WTC11 (cell line): ENCODE results near the gene GPX2. TPM values are rescaled to one million over a fixed set of nuclear protein-coding genes. Genes with fewer than 3 reads are reported as not detected.

Source experiments
- ATAC-seq: fragments of 200-7000 bp; cut with Tn5 transposase; 2 replicates; pipeline ENCODE4 v1.10.0; 2021; ENCODE audit warnings: mild to moderate bottlenecking, moderate library complexity
- CTCF ChIA-PET: fragments of 300-600 bp; sonication (Branson Sonifier 250); formaldehyde crosslinking; loops from one replicate; lab custom pipeline; 2021; ENCODE audit warnings: antibody characterized with exemption; lab: Charles Lee
- POLR2A ChIA-PET: fragments of 350-600 bp; sonication (Branson Sonifier 250); formaldehyde crosslinking; loops from one replicate; lab custom pipeline; 2021; ENCODE audit warnings: antibody characterized with exemption; lab: Charles Lee
- DNase-seq: peaks from one replicate; pipeline ENCODE4 v3.0.0; 2021; ENCODE audit warnings: low spot score
- H3K27ac Mint-ChIP-seq: 2 replicates; pipeline ENCODE4 v1.8.0; 2021; ENCODE audit warnings: mixed read lengths
- H3K27me3 Mint-ChIP-seq: 2 replicates; pipeline ENCODE4 v1.8.0; 2021; ENCODE audit warnings: low read depth, mild to moderate bottlenecking, moderate library complexity, mixed read lengths
- H3K36me3 Mint-ChIP-seq: 2 replicates; pipeline ENCODE4 v1.8.0; 2021; ENCODE audit warnings: mixed read lengths
- H3K4me1 Mint-ChIP-seq: 2 replicates; pipeline ENCODE4 v1.8.0; 2022; ENCODE audit warnings: mixed read lengths
- H3K4me3 Mint-ChIP-seq: 2 replicates; pipeline ENCODE4 v1.8.0; 2021; ENCODE audit warnings: mild to moderate bottlenecking, moderate library complexity, mixed read lengths
- H3K9me3 Mint-ChIP-seq: 2 replicates; pipeline ENCODE4 v1.8.0; 2021; ENCODE audit warnings: mixed read lengths
- PREB ChIP-seq: sonication (generic); formaldehyde crosslinking; IDR thresholded peaks from 2 replicates; pipeline ENCODE4 v1.8.1; 2022; ENCODE audit warnings: mild to moderate bottlenecking, missing genetic modification reagents, moderate library complexity, borderline replicate concordance
- TCF7 ChIP-seq: sonication (generic); formaldehyde crosslinking; IDR thresholded peaks from 2 replicates; pipeline ENCODE4 v1.8.0; 2022; ENCODE audit warnings: mild to moderate bottlenecking, low read depth, missing genetic modification reagents, moderate library complexity
- ZNF671 ChIP-seq: fragments of 250-450 bp; sonication (Bioruptor Pico); IDR thresholded peaks from 2 replicates; pipeline ENCODE4 v1.8.0; 2021; ENCODE audit warnings: mild to moderate bottlenecking
- total RNA-seq: library from RNA; stranded (reverse); gene quantifications from 3 replicates; pipeline ENCODE4 v1.2.3, GENCODE V29; 2021
- TF ChIP-seq, protein P1 (sequence below): fragments of 200-600 bp; IDR thresholded peaks from 2 replicates; pipeline ENCODE4 v1.8.0; 2022; ENCODE audit warnings: antibody characterized with exemption
- TF ChIP-seq, protein P2 (sequence below): fragments of 250-450 bp; sonication (Bioruptor Pico); conservative IDR thresholded peaks from 2 replicates; pipeline ENCODE4 v1.9.0; 2021; ENCODE audit warnings: mild to moderate bottlenecking
- TF ChIP-seq, protein P3 (sequence below): sonication (generic); formaldehyde crosslinking; IDR thresholded peaks from 2 replicates; pipeline ENCODE4 v1.8.0; 2022; ENCODE audit warnings: mild to moderate bottlenecking, missing genetic modification reagents

Gene GPX2
- total RNA-seq, 1 experiment from 2014 or later, result 1.5 TPM

DNA sequence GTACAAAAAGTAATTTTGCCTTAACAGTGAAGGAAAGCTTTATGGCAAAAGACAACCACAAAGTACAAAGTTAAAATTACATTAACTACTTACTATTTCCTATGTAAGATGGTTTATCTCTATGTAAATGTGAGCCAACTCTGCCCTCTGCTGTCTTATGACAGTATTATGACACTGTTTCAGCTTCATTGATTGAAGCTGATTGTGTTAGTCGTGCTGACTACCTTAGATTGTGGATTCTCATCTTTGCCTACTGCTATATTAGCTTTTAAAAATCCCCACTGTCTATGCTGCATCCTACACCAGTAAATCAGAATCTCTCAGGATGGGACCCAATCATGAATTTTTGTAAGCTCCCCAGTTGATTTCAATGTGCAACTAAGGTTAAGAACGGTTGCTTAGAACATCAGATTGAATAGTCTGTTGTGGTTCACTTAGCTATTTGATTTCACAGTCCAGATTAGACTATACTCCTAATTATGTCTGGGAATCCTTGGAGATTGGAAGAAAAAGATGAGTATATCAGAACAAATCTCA lies 50.6 kb downstream of the GPX2 start:
- ChIA-PET CTCF (interaction anchor here (0.5 to 4.9 kb wide), 32 partner anchors 11 to 273 kb away, joined by 3 to 204 read pairs (median 7); partner anchors contain the start of genes FNTB and SPTB), POLR2A (interaction anchor here (1.0 kb wide), 1 partner anchor 69 kb away, joined by 4 read pairs; no protein-coding TSS in a partner anchor)
- H3K27ac Mint-ChIP-seq, result no peak overlapping the region

GRCh38 chr14:64891173-64891838 lies 51.2 kb downstream of the GPX2 start:
- H3K27me3 Mint-ChIP-seq, result peaks cover under 1% of the 10 kb centered on the region; the same call in 1 of the 2 replicates

More for the DNA sequence above, 50.6 kb downstream of the GPX2 start:
- Mint-ChIP-seq H3K9me3 (peaks cover 3% of the 10 kb centered on the region; the same call in 1 of the 2 replicates), H3K4me1 (no peaks in the 10 kb centered on the region)
- no peak for DNase-seq
- no peak for TF ChIP-seq TCF7 (CRISPR knock-in tag)
- TF ChIP-seq, protein P1, sequence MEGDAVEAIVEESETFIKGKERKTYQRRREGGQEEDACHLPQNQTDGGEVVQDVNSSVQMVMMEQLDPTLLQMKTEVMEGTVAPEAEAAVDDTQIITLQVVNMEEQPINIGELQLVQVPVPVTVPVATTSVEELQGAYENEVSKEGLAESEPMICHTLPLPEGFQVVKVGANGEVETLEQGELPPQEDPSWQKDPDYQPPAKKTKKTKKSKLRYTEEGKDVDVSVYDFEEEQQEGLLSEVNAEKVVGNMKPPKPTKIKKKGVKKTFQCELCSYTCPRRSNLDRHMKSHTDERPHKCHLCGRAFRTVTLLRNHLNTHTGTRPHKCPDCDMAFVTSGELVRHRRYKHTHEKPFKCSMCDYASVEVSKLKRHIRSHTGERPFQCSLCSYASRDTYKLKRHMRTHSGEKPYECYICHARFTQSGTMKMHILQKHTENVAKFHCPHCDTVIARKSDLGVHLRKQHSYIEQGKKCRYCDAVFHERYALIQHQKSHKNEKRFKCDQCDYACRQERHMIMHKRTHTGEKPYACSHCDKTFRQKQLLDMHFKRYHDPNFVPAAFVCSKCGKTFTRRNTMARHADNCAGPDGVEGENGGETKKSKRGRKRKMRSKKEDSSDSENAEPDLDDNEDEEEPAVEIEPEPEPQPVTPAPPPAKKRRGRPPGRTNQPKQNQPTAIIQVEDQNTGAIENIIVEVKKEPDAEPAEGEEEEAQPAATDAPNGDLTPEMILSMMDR, result peak; percentile 29; the same call in 1 of the 2 replicates
- TF ChIP-seq, all 79 proteins: peak for 1
- Mint-ChIP-seq H3K4me3 (no peak overlapping the region), H3K27me3 (peaks cover 3% of the 10 kb centered on the region; the same call in 1 of the 2 replicates), H3K36me3 (peaks cover 2% of the 10 kb centered on the region; the same call in 1 of the 2 replicates)
- ATAC-seq, result peak; percentile 78

DNA sequence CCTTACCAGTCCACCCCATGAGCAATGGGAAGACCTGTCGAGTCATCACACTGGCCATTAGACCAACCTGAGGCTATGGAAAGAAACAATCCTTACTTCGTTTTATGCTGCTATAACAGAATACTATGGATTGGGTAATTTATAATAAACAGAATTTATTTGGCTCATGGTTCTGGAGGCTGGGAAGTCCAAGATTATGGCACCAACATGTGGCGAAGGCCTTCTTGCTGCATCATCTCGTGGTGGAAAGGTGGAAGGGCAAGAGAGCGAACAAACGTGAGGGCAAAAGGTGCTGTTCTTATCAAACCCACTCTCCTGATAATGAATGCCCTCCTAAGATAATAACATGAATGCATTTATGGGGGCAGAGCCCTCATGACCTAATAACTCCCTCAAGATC lies 53.2 kb downstream of the GPX2 start:
- ChIA-PET POLR2A (no interaction called here), CTCF (interaction anchor here (1.5 to 4.9 kb wide), 4 partner anchors 9 to 125 kb away, joined by 6 to 204 read pairs (median 73); no protein-coding TSS in a partner anchor)
- Mint-ChIP-seq H3K36me3 (no peaks in the 10 kb centered on the region), H3K9me3 (no peaks in the 10 kb centered on the region), H3K4me1 (no peaks in the 10 kb centered on the region), H3K27ac (no peak overlapping the region)
- DNase-seq (no peak), ATAC-seq (no peak)
- TF ChIP-seq ZNF671 (CRISPR knock-in tag), result no peak
- TF ChIP-seq, all 79 proteins: peak for 0
- peaks cover 8% of the 10 kb centered on the region for H3K27me3 Mint-ChIP-seq
- H3K4me3 Mint-ChIP-seq, result no peak overlapping the region

More at GRCh38 chr14:64891173-64891838, 51.2 kb downstream of the GPX2 start:
- no peak for ATAC-seq
- ChIA-PET CTCF (interaction anchor here (0.8 to 4.9 kb wide), 30 partner anchors 10 to 272 kb away, joined by 3 to 204 read pairs (median 7); partner anchors contain the start of genes FNTB and SPTB), POLR2A (interaction anchor here (0.7 to 1.0 kb wide), 2 partner anchors 39 to 68 kb away, joined by 3 to 4 read pairs; no protein-coding TSS in a partner anchor)
- TF ChIP-seq PREB (CRISPR knock-in tag) (no peak), TCF7 (CRISPR knock-in tag) (no peak)
- TF ChIP-seq, protein P2, sequence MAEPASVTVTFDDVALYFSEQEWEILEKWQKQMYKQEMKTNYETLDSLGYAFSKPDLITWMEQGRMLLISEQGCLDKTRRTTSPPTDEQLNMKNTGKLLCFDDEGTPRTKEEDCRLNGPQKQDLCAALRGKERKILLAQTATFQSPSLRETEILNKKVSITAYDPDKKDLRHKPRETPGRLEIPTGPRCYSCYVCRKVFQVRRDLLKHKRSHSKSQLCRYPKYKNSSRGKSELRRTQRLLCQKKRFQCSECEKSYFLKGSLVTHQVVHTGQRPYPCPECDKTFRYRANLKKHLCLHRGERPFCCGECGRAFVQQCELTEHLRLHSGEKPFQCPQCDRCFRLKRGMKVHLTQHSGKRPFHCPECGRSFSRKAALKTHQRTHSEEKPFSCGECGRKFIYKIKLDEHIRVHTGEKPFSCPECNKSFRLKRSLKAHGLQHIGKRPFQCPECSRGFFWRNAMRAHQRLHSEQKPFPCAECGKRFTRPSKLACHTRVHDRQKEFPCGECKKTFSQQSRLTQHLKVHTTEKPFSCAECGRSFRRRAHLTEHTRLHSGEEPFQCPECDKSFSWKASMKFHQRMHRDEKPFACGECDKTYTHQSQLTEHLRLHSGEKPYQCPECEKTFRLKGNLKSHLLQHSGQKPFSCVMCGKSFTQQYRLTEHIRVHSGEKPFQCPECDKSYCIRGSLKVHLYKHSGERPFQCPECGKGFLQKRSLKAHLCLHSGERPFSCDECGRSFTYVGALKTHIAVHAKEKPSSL, result no peak
- TF ChIP-seq, protein P3, sequence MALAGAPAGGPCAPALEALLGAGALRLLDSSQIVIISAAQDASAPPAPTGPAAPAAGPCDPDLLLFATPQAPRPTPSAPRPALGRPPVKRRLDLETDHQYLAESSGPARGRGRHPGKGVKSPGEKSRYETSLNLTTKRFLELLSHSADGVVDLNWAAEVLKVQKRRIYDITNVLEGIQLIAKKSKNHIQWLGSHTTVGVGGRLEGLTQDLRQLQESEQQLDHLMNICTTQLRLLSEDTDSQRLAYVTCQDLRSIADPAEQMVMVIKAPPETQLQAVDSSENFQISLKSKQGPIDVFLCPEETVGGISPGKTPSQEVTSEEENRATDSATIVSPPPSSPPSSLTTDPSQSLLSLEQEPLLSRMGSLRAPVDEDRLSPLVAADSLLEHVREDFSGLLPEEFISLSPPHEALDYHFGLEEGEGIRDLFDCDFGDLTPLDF, result no peak
- Mint-ChIP-seq H3K4me3 (no peak overlapping the region), H3K4me1 (no peaks in the 10 kb centered on the region), H3K9me3 (no peaks in the 10 kb centered on the region), H3K36me3 (no peaks in the 10 kb centered on the region), H3K27ac (no peak overlapping the region)
- DNase-seq, result no peak

Other genes with a start within 250 kb of the GPX2 start
- 70.6 to 75.3 TPM (median 71.8 TPM) in 3 replicates for gene PLEKHG3, start 238.3 kb downstream of the GPX2 start, total RNA-seq
- 2.5 to 3.2 TPM (median 2.8 TPM) in 3 replicates for gene SPTB, start 62.8 kb downstream of the GPX2 start, total RNA-seq
- 47.3 to 52.4 TPM (median 49.1 TPM) in 3 replicates for gene CHURC1, start 28.3 kb downstream of the GPX2 start, total RNA-seq
- 38.4 to 49.1 TPM (median 38.6 TPM) in 3 replicates for gene RAB15, start 29.6 kb upstream of the GPX2 start, total RNA-seq
- gene FNTB, start 44.1 kb upstream of the GPX2 start, total RNA-seq, result 14.2 to 18.2 TPM (median 17.3 TPM) in 3 replicates
- gene MAX, start 159.8 kb upstream of the GPX2 start, total RNA-seq, result 51.2 to 58.5 TPM (median 57.6 TPM) in 3 replicates